Measurements from ENCODE around the gene R3HDM4.

Gene R3HDM4

GRCh38 chr19:934197-934840 lies 21.3 kb upstream of the R3HDM4 start:
- H3K9me3 ChIP-seq (ENCODE audit: insufficient read depth, low read depth, low read length): no peaks in the 10 kb centered on the region

GRCh38 chr19:933553-933882 lies 20.5 kb upstream of the R3HDM4 start:
- Histone ChIP-seq H3K27me3 (ENCODE audit: insufficient read depth, low read length, poor library complexity, severe bottlenecking) (no peaks in the 10 kb centered on the region), H3K9ac (ENCODE audit: low read depth, low read length, poor library complexity, severe bottlenecking) (no peak overlapping the region), H3F3A (ENCODE audit: low read depth) (no peaks in the 10 kb centered on the region), H3K9me3 (ENCODE audit: insufficient read depth, low read depth, low read length) (no peaks in the 10 kb centered on the region), H4K20me1 (ENCODE audit: insufficient read depth, low read length, poor library complexity, severe bottlenecking) (peaks cover 19% of the 10 kb centered on the region), H3K4me2 (ENCODE audit: low read depth, low read length, poor library complexity, severe bottlenecking) (no peak overlapping the region), H3K36me3 (ENCODE audit: insufficient read depth, low read length) (peaks cover 4% of the 10 kb centered on the region; the same call in 1 of the 2 replicates), H3K4me1 (ENCODE audit: insufficient read depth, low read length, poor library complexity, severe bottlenecking) (no peaks in the 10 kb centered on the region), H2AFZ (ENCODE audit: low read length) (no peak overlapping the region), H3K4me3 (ENCODE audit: low read length, poor library complexity, severe bottlenecking) (no peak overlapping the region), H3K79me2 (ENCODE audit: insufficient read depth, low read length) (peaks cover 27% of the 10 kb centered on the region; the same call in 1 of the 2 replicates), H3K9me2 (replicated peaks; ENCODE audit: low read depth, low read length) (no peaks in the 10 kb centered on the region)
- TF ChIP-seq CTCF (conservative IDR thresholded peaks at IDR 0.05; ENCODE audit: low read length) (no peak), EZH2phosphoT487 (IDR thresholded peaks at IDR 0.05; ENCODE audit: borderline replicate concordance) (no peak)

More at GRCh38 chr19:934197-934840, 21.3 kb upstream of the R3HDM4 start:
- Histone ChIP-seq H3K79me2 (ENCODE audit: insufficient read depth, low read length) (peaks cover 24% of the 10 kb centered on the region; the same call in 1 of the 2 replicates), H3K4me3 (ENCODE audit: low read length, poor library complexity, severe bottlenecking) (no peak overlapping the region), H3K4me2 (ENCODE audit: low read depth, low read length, poor library complexity, severe bottlenecking) (no peak overlapping the region), H3F3A (ENCODE audit: low read depth) (no peaks in the 10 kb centered on the region), H3K9me2 (replicated peaks; ENCODE audit: low read depth, low read length) (no peaks in the 10 kb centered on the region), H4K20me1 (ENCODE audit: insufficient read depth, low read length, poor library complexity, severe bottlenecking) (peaks cover 16% of the 10 kb centered on the region), H3K27me3 (ENCODE audit: insufficient read depth, low read length, poor library complexity, severe bottlenecking) (no peaks in the 10 kb centered on the region), H3K9ac (ENCODE audit: low read depth, low read length, poor library complexity, severe bottlenecking) (no peak overlapping the region), H3K4me1 (ENCODE audit: insufficient read depth, low read length, poor library complexity, severe bottlenecking) (no peaks in the 10 kb centered on the region), H2AFZ (ENCODE audit: low read length) (no peak overlapping the region), H3K36me3 (ENCODE audit: insufficient read depth, low read length) (peaks cover 4% of the 10 kb centered on the region; the same call in 1 of the 2 replicates)
- TF ChIP-seq CTCF (conservative IDR thresholded peaks at IDR 0.05; ENCODE audit: low read length): no peak
- no peak for TF ChIP-seq EZH2phosphoT487 (IDR thresholded peaks at IDR 0.05; ENCODE audit: borderline replicate concordance)

GRCh38 chr19:932648-933552 lies 19.9 kb upstream of the R3HDM4 start:
- Histone ChIP-seq H2AFZ (ENCODE audit: low read length) (no peak overlapping the region), H3K4me1 (ENCODE audit: insufficient read depth, low read length, poor library complexity, severe bottlenecking) (no peaks in the 10 kb centered on the region), H3K36me3 (ENCODE audit: insufficient read depth, low read length) (peaks cover 4% of the 10 kb centered on the region; the same call in 1 of the 2 replicates), H3F3A (ENCODE audit: low read depth) (no peaks in the 10 kb centered on the region), H3K9me3 (ENCODE audit: insufficient read depth, low read depth, low read length) (no peaks in the 10 kb centered on the region), H3K9ac (ENCODE audit: low read depth, low read length, poor library complexity, severe bottlenecking) (no peak overlapping the region), H3K27me3 (ENCODE audit: insufficient read depth, low read length, poor library complexity, severe bottlenecking) (no peaks in the 10 kb centered on the region), H3K4me3 (ENCODE audit: low read length, poor library complexity, severe bottlenecking) (no peak overlapping the region), H4K20me1 (ENCODE audit: insufficient read depth, low read length, poor library complexity, severe bottlenecking) (peaks cover 21% of the 10 kb centered on the region), H3K9me2 (replicated peaks; ENCODE audit: low read depth, low read length) (no peaks in the 10 kb centered on the region), H3K4me2 (ENCODE audit: low read depth, low read length, poor library complexity, severe bottlenecking) (no peak overlapping the region), H3K79me2 (ENCODE audit: insufficient read depth, low read length) (peaks cover 29% of the 10 kb centered on the region; the same call in 1 of the 2 replicates)
- TF ChIP-seq EZH2phosphoT487 (IDR thresholded peaks at IDR 0.05; ENCODE audit: borderline replicate concordance) (no peak), CTCF (conservative IDR thresholded peaks at IDR 0.05; ENCODE audit: low read length) (no peak)

Data from Loucy (cell line).